Fibroblast of gingiva (primary cell): Measurements from ENCODE around the gene ACSS2.
"Not testable (repeated sequence)": the region's sequence is repeated elsewhere in the genome, so short reads cannot be mapped to it uniquely, and the experiment has no call there.

ENCODE experiments used
- DNase-seq: peaks from one replicate; pipeline ENCODE4 v3.0.0-alpha.2; 2011; ENCODE audit warnings: low read depth

ACSS2 gene

GRCh38 chr20:34873583-34874093, 2.8 kb upstream of the ACSS2 start:
- DNase-seq, result no peak

- DNase-seq, result peak; percentile 84
Observed at GRCh38 chr20:34874094-34874654, 2.2 kb upstream of the ACSS2 start.

- DNase-seq, result peak; percentile 99
Observed at GRCh38 chr20:34875642-34876405, 588 bp upstream of the ACSS2 start.

- DNase-seq, result no peak
Observed at GRCh38 chr20:34880215-34880850, 3.9 kb downstream of the ACSS2 start.

GRCh38 chr20:34880971-34881370, 4.6 kb downstream of the ACSS2 start:
- DNase-seq, result not testable (repeated sequence)

GRCh38 chr20:34881689-34882088, 5.3 kb downstream of the ACSS2 start:
- DNase-seq, result no peak

- DNase-seq, result no peak
Observed at GRCh38 chr20:34883087-34883688, 6.8 kb downstream of the ACSS2 start.

GRCh38 chr20:34883809-34884208, 7.4 kb downstream of the ACSS2 start:
- no peak for DNase-seq

GRCh38 chr20:34884260-34884659, 7.8 kb downstream of the ACSS2 start:
- DNase-seq, result no peak

- DNase-seq, result no peak
Observed at GRCh38 chr20:34886122-34886521, 9.7 kb downstream of the ACSS2 start.

GRCh38 chr20:34887023-34887422, 10.6 kb downstream of the ACSS2 start:
- DNase-seq, result no peak

- no peak for DNase-seq
Observed at GRCh38 chr20:34888468-34888867, 12.1 kb downstream of the ACSS2 start.

GRCh38 chr20:34891166-34892062, 15.0 kb downstream of the ACSS2 start:
- peak; percentile 70 for DNase-seq

GRCh38 chr20:34892671-34893070, 16.3 kb downstream of the ACSS2 start:
- no peak for DNase-seq

GRCh38 chr20:34894723-34895122, 18.3 kb downstream of the ACSS2 start:
- DNase-seq, result no peak

GRCh38 chr20:34895465-34895864, 19.1 kb downstream of the ACSS2 start:
- no peak for DNase-seq

- DNase-seq, result no peak
Observed at GRCh38 chr20:34896086-34896621, 19.7 kb downstream of the ACSS2 start.

GRCh38 chr20:34898129-34898528, 21.7 kb downstream of the ACSS2 start:
- DNase-seq, result not testable (repeated sequence)

- not testable (repeated sequence) for DNase-seq
Observed at GRCh38 chr20:34898731-34899130, 22.3 kb downstream of the ACSS2 start.

- peak; percentile 12 for DNase-seq
Observed at GRCh38 chr20:34904202-34904621, 27.8 kb downstream of the ACSS2 start.
